Lung (tissue), 12 donors: ENCODE measurements around the gene DGKB. TPM values are rescaled to one million over a fixed set of nuclear protein-coding genes. Genes with fewer than 3 reads are reported as not detected.

Experiments
- ATAC-seq: fragments of 200-7000 bp; cut with Tn5 transposase; one replicate; pipeline ENCODE4 v1.9.1; 2020; ENCODE audit warnings: moderate number of reproducible peaks; ENCODE audit not compliant: insufficient read depth, low FRiP score
- DNase-seq, 3 donors: peaks; one replicate each; pipeline ENCODE4 v3.0.0-alpha.2; 2013 to 2017
- H3K27ac ChIP-seq, 2 donors: one replicate each; pipeline ENCODE4 v1.5.1; 2013; ENCODE audit warnings: mild to moderate bottlenecking in 2 of 2, moderate library complexity in 2 of 2, control low read depth in 1 of 2, inconsistent platforms in 1 of 2, low read depth in 1 of 2, low read length in 1 of 2
- H3K27me3 ChIP-seq, 3 donors: one replicate each; pipeline ENCODE4 v1.5.1; 2013; ENCODE audit warnings: low read length in 2 of 3; ENCODE audit not compliant: control insufficient read depth in 3 of 3, insufficient read depth in 3 of 3
- H3K36me3 ChIP-seq, 4 donors: one replicate each; pipeline ENCODE4 v1.5.1; 2013; ENCODE audit warnings: low read length in 4 of 4, mild to moderate bottlenecking in 1 of 4, moderate library complexity in 1 of 4; ENCODE audit not compliant: control insufficient read depth in 4 of 4, insufficient read depth in 4 of 4
- H3K4me1 ChIP-seq, 5 donors: one replicate each; pipeline ENCODE4 v1.5.1; 2013; ENCODE audit warnings: low read length in 5 of 5, mild to moderate bottlenecking in 2 of 5, moderate library complexity in 1 of 5; ENCODE audit not compliant: control insufficient read depth in 5 of 5, insufficient read depth in 5 of 5
- H3K4me3 ChIP-seq: one replicate; pipeline ENCODE4 v1.5.1; 2013; ENCODE audit warnings: mild to moderate bottlenecking, control low read depth, moderate library complexity
- H3K9ac ChIP-seq, 2 donors: one replicate each; pipeline ENCODE4 v1.5.1; 2013; ENCODE audit warnings: low read length in 2 of 2, control low read depth in 1 of 2; ENCODE audit not compliant: insufficient read depth in 1 of 2
- H3K9me3 ChIP-seq, 4 donors: one replicate each; pipeline ENCODE4 v1.5.1; 2013; ENCODE audit warnings: low read length in 3 of 4, mild to moderate bottlenecking in 1 of 4, moderate library complexity in 1 of 4; ENCODE audit not compliant: control insufficient read depth in 4 of 4, insufficient read depth in 3 of 4
- CTCF ChIP-seq: IDR thresholded peaks from 2 replicates; pipeline ENCODE4 v1.5.1; 2012; ENCODE audit warnings: mild to moderate bottlenecking; ENCODE audit errors: control extremely low read depth, extremely low read depth
- WGBS, 2 donors: extraction: QIAGEN DNeasy Blood & Tissue Kit; methylation state at CpG; one replicate each; pipeline ENCODE4 v1.1.7; 2013; 5-methylcytosine and 5-hydroxymethylcytosine counted together
- polyA plus RNA-seq, 2 donors: library from polyadenylated mRNA; stranded (reverse); fragments of 200-250 nt; gene quantifications; one replicate each; pipeline ENCODE4 v1.2.1, GENCODE V29; 2013
- total RNA-seq, 2 donors: library from RNA; depleted of rRNA in 1 of 2; stranded (reverse); fragments of >200 nt in 1 of 2; gene quantifications; one replicate each; pipeline ENCODE4 v1.2.1, GENCODE V29; 2014 to 2021
- donor health status: control.
- donor health status: control.
- donor health status: Bipolar disorder and iron deficiency.
- donor health status: healthy.
- donor health status: DM: yes; HTN: yes; CAD: no.

The DGKB gene
- total and polyA plus RNA-seq, 4 donors = under 0.01 to 0.57 (median 0.06) TPM; not detected in 1

GRCh38 chr7:14834883-14835282 lies 67.7 kb downstream of the DGKB start:
- 46 to 59% methylated on average over 1 of the region's 1 CpG for WGBS, 2 donors
- peak overlapping the region in 1 of 2 donors; percentile 73 for H3K27ac ChIP-seq
- no peak for TF ChIP-seq CTCF
- peak in 2 of 3 donors; percentile 45 to 55 for DNase-seq
- H3K9ac ChIP-seq = no peak overlapping the region
- H3K4me1 ChIP-seq = peaks cover 0 to 3% (median 0%) of the 10 kb centered on the region in 5 donors
- H3K27me3 ChIP-seq = no peaks in the 10 kb centered on the region
- H3K36me3 ChIP-seq = no peaks in the 10 kb centered on the region
- no peaks in the 10 kb centered on the region for H3K9me3 ChIP-seq
- no peak for ATAC-seq
- H3K4me3 ChIP-seq = no peak overlapping the region

- TF ChIP-seq CTCF = no peak
- no peak overlapping the region for H3K4me3 ChIP-seq
- H3K27ac ChIP-seq = peak overlapping the region in 1 of 2 donors; percentile 60
- H3K27me3 ChIP-seq = no peaks in the 10 kb centered on the region
- no peaks in the 10 kb centered on the region for H3K36me3 ChIP-seq
- no peak for ATAC-seq
- no peak overlapping the region for H3K9ac ChIP-seq
- WGBS, 2 donors = 54 to 66% methylated on average over 3 of the region's 3 CpGs
- DNase-seq = peak in 1 of 3 donors; percentile 7
- no peaks in the 10 kb centered on the region for H3K9me3 ChIP-seq
- H3K4me1 ChIP-seq = peaks cover 0 to 3% (median 0%) of the 10 kb centered on the region in 5 donors
Observed at GRCh38 chr7:14834456-14834855, 68.1 kb downstream of the DGKB start.

- no peak for TF ChIP-seq CTCF
- H3K27me3 ChIP-seq = no peaks in the 10 kb centered on the region
Observed at GRCh38 chr7:14833707-14834106, 68.8 kb downstream of the DGKB start.

GRCh38 chr7:14828053-14828452 lies 74.5 kb downstream of the DGKB start:
- no peak for TF ChIP-seq CTCF
- Histone ChIP-seq H3K4me3 (no peak overlapping the region), H3K27me3 (no peaks in the 10 kb centered on the region), H3K36me3 (no peaks in the 10 kb centered on the region), H3K9me3 (no peaks in the 10 kb centered on the region), H3K9ac (no peak overlapping the region), H3K4me1 (peaks cover 0 to 3% (median 0%) of the 10 kb centered on the region in 5 donors), H3K27ac (no peak overlapping the region)
- ATAC-seq = no peak
- WGBS, 2 donors = 90% methylated on average over 2 of the region's 2 CpGs
- no peak for DNase-seq

More at GRCh38 chr7:14833707-14834106, 68.8 kb downstream of the DGKB start:
- WGBS, 2 donors = 83 to 86% methylated on average over 3 of the region's 3 CpGs
- ATAC-seq = no peak
- H3K4me1 ChIP-seq = peaks cover 0 to 3% (median 0%) of the 10 kb centered on the region in 5 donors
- no peaks in the 10 kb centered on the region for H3K9me3 ChIP-seq
- no peak overlapping the region for H3K27ac ChIP-seq
- no peak overlapping the region for H3K9ac ChIP-seq
- no peak for DNase-seq
- H3K36me3 ChIP-seq = no peaks in the 10 kb centered on the region
- H3K4me3 ChIP-seq = no peak overlapping the region
